Measurements from ENCODE around the gene ZFP90.

GRCh38 chr16:68538880-68539701 is at the start of gene ZFP90:
- TF ChIP-seq USF1 (IDR thresholded peaks at IDR 0.05) (no peak; the same call in 1 of the 2 replicates), TAF1 (IDR thresholded peaks at IDR 0.05; ENCODE audit: low read depth) (peak; percentile 69), EP300 (IDR thresholded peaks at IDR 0.05; ENCODE audit: borderline replicate concordance) (no peak), REST (IDR thresholded peaks at IDR 0.05; ENCODE audit: low read depth) (no peak), MAX (IDR thresholded peaks at IDR 0.05) (peak; percentile 71), RAD21 (IDR thresholded peaks at IDR 0.05; ENCODE audit: low read depth) (no peak), YY1 (IDR thresholded peaks at IDR 0.05; ENCODE audit: low read depth) (peak; percentile 86), CEBPB (IDR thresholded peaks at IDR 0.05) (no peak)

Data from Ishikawa (cell line).